Measurements from ENCODE around the gene LLGL2. TPM values are rescaled to one million over a fixed set of nuclear protein-coding genes. Genes with fewer than 3 reads are reported as not detected.

The LLGL2 gene
- total and polyA plus RNA-seq, 2 donors (not counting 1 experiment from before 2014, with no cell fraction given) = 0.03 to 0.33 TPM

DNA sequence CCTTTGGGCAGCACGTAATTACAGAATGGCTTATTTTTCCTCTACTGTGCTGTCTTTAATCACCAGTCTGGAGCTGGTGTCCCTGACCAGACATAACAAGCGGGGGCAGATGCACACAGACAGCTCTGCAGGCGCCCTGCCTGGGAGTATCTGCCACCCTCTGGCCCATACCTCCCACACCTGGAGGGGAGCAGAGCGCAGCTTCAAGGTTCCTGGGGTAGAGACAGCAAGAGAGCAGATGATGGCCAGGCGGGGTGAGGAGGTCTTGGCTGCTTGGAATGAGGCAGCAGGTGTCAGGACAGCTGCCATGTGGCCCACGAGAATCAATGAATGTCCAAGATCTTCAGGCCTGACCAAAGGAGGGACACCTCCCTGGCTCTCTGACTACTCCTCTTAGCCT lies 45.2 kb upstream of the LLGL2 start:
- Histone ChIP-seq H3K4me1 (ENCODE audit: control insufficient read depth, extremely low read depth, insufficient read depth, low read length) (peaks cover 14% of the 10 kb centered on the region), H3K9me3 (ENCODE audit: control insufficient read depth, insufficient read depth, low read depth, low read length) (no peaks in the 10 kb centered on the region), H3K27me3 (ENCODE audit: control insufficient read depth, insufficient read depth, low read length) (no peaks in the 10 kb centered on the region), H3K9ac (ENCODE audit: insufficient read depth, low read length) (no peak overlapping the region), H3K4me2 (ENCODE audit: extremely low read depth, insufficient read depth, low read length) (no peak overlapping the region), H3K27ac (ENCODE audit: insufficient read depth, low read length) (no peak overlapping the region), H4K20me1 (ENCODE audit: control insufficient read depth, extremely low read depth, insufficient read depth, low read length) (no peaks in the 10 kb centered on the region), H3K4me3 (replicated peaks in 1 of 4; ENCODE audit: control extremely low read depth in 1 of 4, insufficient read depth in 1 of 4, low read depth in 3 of 4, low read length in 4 of 4) (no peak overlapping the region), H2AFZ (ENCODE audit: low read length) (no peak overlapping the region), H3K36me3 (ENCODE audit: control insufficient read depth, insufficient read depth, low read length) (no peaks in the 10 kb centered on the region), H3K79me2 (ENCODE audit: control insufficient read depth, insufficient read depth, low read length) (no peaks in the 10 kb centered on the region)
- no peak for DNase-seq (ENCODE audit: low read depth in 2 of 2)
- TF ChIP-seq, protein P1, sequence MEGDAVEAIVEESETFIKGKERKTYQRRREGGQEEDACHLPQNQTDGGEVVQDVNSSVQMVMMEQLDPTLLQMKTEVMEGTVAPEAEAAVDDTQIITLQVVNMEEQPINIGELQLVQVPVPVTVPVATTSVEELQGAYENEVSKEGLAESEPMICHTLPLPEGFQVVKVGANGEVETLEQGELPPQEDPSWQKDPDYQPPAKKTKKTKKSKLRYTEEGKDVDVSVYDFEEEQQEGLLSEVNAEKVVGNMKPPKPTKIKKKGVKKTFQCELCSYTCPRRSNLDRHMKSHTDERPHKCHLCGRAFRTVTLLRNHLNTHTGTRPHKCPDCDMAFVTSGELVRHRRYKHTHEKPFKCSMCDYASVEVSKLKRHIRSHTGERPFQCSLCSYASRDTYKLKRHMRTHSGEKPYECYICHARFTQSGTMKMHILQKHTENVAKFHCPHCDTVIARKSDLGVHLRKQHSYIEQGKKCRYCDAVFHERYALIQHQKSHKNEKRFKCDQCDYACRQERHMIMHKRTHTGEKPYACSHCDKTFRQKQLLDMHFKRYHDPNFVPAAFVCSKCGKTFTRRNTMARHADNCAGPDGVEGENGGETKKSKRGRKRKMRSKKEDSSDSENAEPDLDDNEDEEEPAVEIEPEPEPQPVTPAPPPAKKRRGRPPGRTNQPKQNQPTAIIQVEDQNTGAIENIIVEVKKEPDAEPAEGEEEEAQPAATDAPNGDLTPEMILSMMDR (conservative IDR thresholded peaks at IDR 0.05 in 1 of 2, IDR thresholded peaks at IDR 0.05 in 1 of 2; ENCODE audit: low read depth in 1 of 2, low read length in 2 of 2) = no peak
- no peak for TF ChIP-seq EZH2 (IDR thresholded peaks at IDR 0.05; ENCODE audit: low read length, missing control alignments)

DNA sequence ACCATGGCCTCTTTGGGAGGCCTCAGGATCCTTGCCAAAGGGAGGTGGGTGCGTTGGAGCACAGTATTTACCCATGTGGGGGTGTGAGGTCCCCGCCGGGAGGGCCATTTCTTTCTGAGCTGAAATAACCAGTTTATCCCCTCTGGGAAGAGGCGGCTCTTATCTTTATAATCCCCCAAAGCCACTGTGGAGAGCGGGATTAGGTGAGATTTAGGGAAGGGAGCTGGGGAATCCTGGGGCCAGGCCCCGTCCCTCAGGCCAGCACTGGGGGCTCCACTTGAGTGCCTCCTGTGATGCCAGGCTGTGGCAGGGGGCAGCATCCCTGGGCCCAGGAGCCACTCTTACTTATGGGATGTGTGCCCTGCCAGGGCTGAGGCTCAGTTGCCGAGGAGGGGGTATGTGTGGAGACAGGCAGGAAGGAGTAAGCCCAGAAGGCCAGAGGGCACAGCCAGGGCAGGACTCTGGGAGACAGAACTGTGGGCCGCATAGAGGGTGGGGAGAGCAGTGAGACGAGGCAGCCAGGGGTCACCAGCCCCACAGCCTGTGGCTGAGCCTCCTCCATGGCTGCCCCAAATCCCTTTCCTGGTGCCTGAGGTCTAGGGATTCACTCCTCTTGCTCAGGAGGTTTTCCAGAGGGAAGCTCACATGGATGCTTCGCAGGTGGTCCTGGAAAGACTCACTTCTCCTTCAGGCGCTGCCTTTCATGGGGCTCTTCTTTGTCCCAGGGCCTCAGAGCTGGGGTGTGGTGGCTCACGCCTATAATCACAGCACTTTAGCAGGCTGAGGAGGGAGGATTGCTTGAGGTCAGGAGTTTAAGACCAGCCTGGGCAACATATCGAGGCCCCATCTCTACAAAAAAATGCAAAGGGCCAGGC lies 44.1 kb upstream of the LLGL2 start:
- TF ChIP-seq, protein P1 (conservative IDR thresholded peaks at IDR 0.05 in 1 of 2, IDR thresholded peaks at IDR 0.05 in 1 of 2; ENCODE audit: low read depth in 1 of 2, low read length in 2 of 2) = no peak
- no peak for TF ChIP-seq EZH2 (IDR thresholded peaks at IDR 0.05; ENCODE audit: low read length, missing control alignments)
- H3K27me3 ChIP-seq (ENCODE audit: control insufficient read depth, insufficient read depth, low read length) = no peaks in the 10 kb centered on the region
- H3K4me2 ChIP-seq (ENCODE audit: extremely low read depth, insufficient read depth, low read length) = no peak overlapping the region
- H4K20me1 ChIP-seq (ENCODE audit: control insufficient read depth, extremely low read depth, insufficient read depth, low read length) = no peaks in the 10 kb centered on the region
- no peaks in the 10 kb centered on the region for H3K9me3 ChIP-seq (ENCODE audit: control insufficient read depth, insufficient read depth, low read depth, low read length)
- H3K4me1 ChIP-seq (ENCODE audit: control insufficient read depth, extremely low read depth, insufficient read depth, low read length) = peaks cover 6% of the 10 kb centered on the region
- DNase-seq (ENCODE audit: low read depth in 2 of 2) = no peak
- no peaks in the 10 kb centered on the region for H3K36me3 ChIP-seq (ENCODE audit: control insufficient read depth, insufficient read depth, low read length)
- no peak overlapping the region for H3K4me3 ChIP-seq (replicated peaks in 1 of 4; ENCODE audit: control extremely low read depth in 1 of 4, insufficient read depth in 1 of 4, low read depth in 3 of 4, low read length in 4 of 4)
- H3K79me2 ChIP-seq (ENCODE audit: control insufficient read depth, insufficient read depth, low read length) = no peaks in the 10 kb centered on the region
- no peak overlapping the region for H3K27ac ChIP-seq (ENCODE audit: insufficient read depth, low read length)
- no peak overlapping the region for H3K9ac ChIP-seq (ENCODE audit: insufficient read depth, low read length)
- H2AFZ ChIP-seq (ENCODE audit: low read length) = no peak overlapping the region

DNA sequence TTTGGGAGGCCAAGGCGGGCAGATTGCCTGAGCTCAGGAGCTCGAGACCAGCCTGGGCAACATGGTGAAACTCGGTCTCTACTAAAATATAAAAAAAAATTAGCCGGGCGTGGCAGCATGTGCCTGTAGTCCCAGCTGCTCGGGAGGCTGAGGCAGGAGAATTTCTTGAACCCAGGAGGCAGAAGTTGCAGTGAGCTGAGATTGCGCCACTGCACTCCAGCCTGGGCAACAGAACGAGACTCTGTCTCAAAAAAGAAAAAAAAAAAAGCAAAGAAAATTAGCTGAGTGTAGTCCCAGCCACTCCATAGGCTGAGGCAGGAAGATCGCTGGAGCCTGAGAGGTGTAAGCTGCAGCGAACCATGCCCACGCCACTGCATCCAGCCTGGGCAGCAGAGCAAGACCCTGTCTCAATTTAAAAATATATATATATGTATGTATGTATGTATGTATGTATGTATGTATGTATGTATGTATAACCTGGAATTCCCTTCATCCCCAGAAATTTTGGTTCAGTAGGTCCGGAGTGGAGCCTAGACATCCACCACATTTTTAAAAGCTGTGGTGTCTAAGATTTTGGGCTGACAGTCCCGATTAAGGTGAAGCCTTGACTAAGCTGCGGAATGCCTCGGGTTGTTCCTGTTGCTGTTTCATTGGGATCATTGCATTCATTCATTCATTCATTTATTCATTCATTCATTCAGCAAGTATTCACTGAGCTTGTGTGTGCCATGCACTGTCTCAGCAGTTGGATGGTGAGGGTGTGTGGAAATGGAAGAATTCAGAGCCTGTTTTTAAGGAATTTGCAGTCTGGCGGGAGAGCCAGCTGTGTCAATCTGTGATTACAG lies 43.2 kb upstream of the LLGL2 start:
- H3K27ac ChIP-seq (ENCODE audit: insufficient read depth, low read length) = no peak overlapping the region
- no peaks in the 10 kb centered on the region for H3K36me3 ChIP-seq (ENCODE audit: control insufficient read depth, insufficient read depth, low read length)
- no peaks in the 10 kb centered on the region for H3K4me1 ChIP-seq (ENCODE audit: control insufficient read depth, extremely low read depth, insufficient read depth, low read length)
- H4K20me1 ChIP-seq (ENCODE audit: control insufficient read depth, extremely low read depth, insufficient read depth, low read length) = no peaks in the 10 kb centered on the region
- no peak for DNase-seq (ENCODE audit: low read depth in 2 of 2)
- H3K9ac ChIP-seq (ENCODE audit: insufficient read depth, low read length) = no peak overlapping the region
- TF ChIP-seq, protein P1 (conservative IDR thresholded peaks at IDR 0.05 in 1 of 2, IDR thresholded peaks at IDR 0.05 in 1 of 2; ENCODE audit: low read depth in 1 of 2, low read length in 2 of 2) = no peak
- no peak for TF ChIP-seq EZH2 (IDR thresholded peaks at IDR 0.05; ENCODE audit: low read length, missing control alignments)
- H3K4me3 ChIP-seq (replicated peaks in 1 of 4; ENCODE audit: control extremely low read depth in 1 of 4, insufficient read depth in 1 of 4, low read depth in 3 of 4, low read length in 4 of 4) = no peak overlapping the region
- H3K4me2 ChIP-seq (ENCODE audit: extremely low read depth, insufficient read depth, low read length) = no peak overlapping the region
- no peaks in the 10 kb centered on the region for H3K9me3 ChIP-seq (ENCODE audit: control insufficient read depth, insufficient read depth, low read depth, low read length)
- no peaks in the 10 kb centered on the region for H3K79me2 ChIP-seq (ENCODE audit: control insufficient read depth, insufficient read depth, low read length)
- no peaks in the 10 kb centered on the region for H3K27me3 ChIP-seq (ENCODE audit: control insufficient read depth, insufficient read depth, low read length)
- H2AFZ ChIP-seq (ENCODE audit: low read length) = no peak overlapping the region
